Endothelial cell (in vitro differentiated cells): Measurements from ENCODE around the gene KMT2B. TPM values are rescaled to one million over a fixed set of nuclear protein-coding genes. Genes with fewer than 3 reads are reported as not detected.

Experiments used
- DNase-seq: peaks from one replicate; pipeline ENCODE4 v3.0.0; 2021; ENCODE audit warnings: low spot score
- H3K27ac Mint-ChIP-seq: one replicate; pipeline ENCODE4 v1.8.0; 2021; ENCODE audit warnings: mixed read lengths, inconsistent platforms; ENCODE audit not compliant: unreplicated experiment
- H3K27me3 Mint-ChIP-seq: one replicate; pipeline ENCODE4 v1.8.0; 2021; ENCODE audit warnings: mild to moderate bottlenecking, moderate library complexity, mixed read lengths, inconsistent platforms; ENCODE audit not compliant: unreplicated experiment
- H3K36me3 Mint-ChIP-seq: one replicate; pipeline ENCODE4 v1.8.0; 2021; ENCODE audit warnings: mild to moderate bottlenecking, low read depth, mixed read lengths, inconsistent platforms; ENCODE audit not compliant: unreplicated experiment
- H3K4me1 Mint-ChIP-seq: one replicate; pipeline ENCODE4 v1.8.0; 2021; ENCODE audit warnings: mild to moderate bottlenecking, mixed read lengths, inconsistent platforms; ENCODE audit not compliant: unreplicated experiment
- H3K4me3 Mint-ChIP-seq: one replicate; pipeline ENCODE4 v1.8.0; 2021; ENCODE audit warnings: mild to moderate bottlenecking, mixed read lengths, inconsistent platforms; ENCODE audit not compliant: unreplicated experiment
- H3K9me3 Mint-ChIP-seq: one replicate; pipeline ENCODE4 v1.8.0; 2021; ENCODE audit warnings: mixed read lengths, inconsistent platforms; ENCODE audit not compliant: unreplicated experiment
- CTCF ChIP-seq: fragments of 200-600 bp; sonication (generic); IDR thresholded peaks from one replicate; pipeline ENCODE4 v1.5.0; 2021; ENCODE audit warnings: antibody characterized with exemption; ENCODE audit not compliant: unreplicated experiment
- total RNA-seq: library from RNA; stranded (reverse); fragmentation: NEBNext Ultra II Directional; extraction: Animal tissue kit (Norgen Biotek cat#: 25700); gene quantifications from one replicate; pipeline ENCODE4 v1.2.1, GENCODE V29; 2021; ENCODE audit not compliant: unreplicated experiment

Gene KMT2B
- total RNA-seq, 1 donor from 2014 or later: 51.7 TPM

GRCh38 chr19:35729763-35730162 is 12.0 kb downstream of the KMT2B start:
- Mint-ChIP-seq H3K27me3 (peaks cover 19% of the 10 kb centered on the region), H3K9me3 (no peaks in the 10 kb centered on the region), H3K27ac (no peak overlapping the region), H3K4me1 (no peaks in the 10 kb centered on the region), H3K4me3 (peak overlapping the region; percentile 12), H3K36me3 (peaks cover 71% of the 10 kb centered on the region)
- no peak for DNase-seq
- TF ChIP-seq CTCF: no peak

- no peak for TF ChIP-seq CTCF
- H3K27ac Mint-ChIP-seq: peak overlapping the region; percentile 9
- no peaks in the 10 kb centered on the region for H3K9me3 Mint-ChIP-seq
- H3K4me1 Mint-ChIP-seq: no peaks in the 10 kb centered on the region
- H3K36me3 Mint-ChIP-seq: peaks cover 69% of the 10 kb centered on the region
- no peak for DNase-seq
- H3K4me3 Mint-ChIP-seq: peak overlapping the region; percentile 38
- H3K27me3 Mint-ChIP-seq: peaks cover 21% of the 10 kb centered on the region
These were observed 12.5 kb downstream of the KMT2B start for GRCh38 chr19:35730326-35730725.

- no peak for DNase-seq
- Mint-ChIP-seq H3K27ac (no peak overlapping the region), H3K27me3 (peaks cover 24% of the 10 kb centered on the region)
These were observed 13.6 kb downstream of the KMT2B start for GRCh38 chr19:35731353-35731752.

GRCh38 chr19:35731779-35732405 is 14.1 kb downstream of the KMT2B start:
- Mint-ChIP-seq H3K27me3 (peaks cover 25% of the 10 kb centered on the region), H3K4me3 (peak overlapping the region; percentile 25), H3K27ac (no peak overlapping the region), H3K36me3 (peaks cover 68% of the 10 kb centered on the region), H3K9me3 (no peaks in the 10 kb centered on the region), H3K4me1 (no peaks in the 10 kb centered on the region)
- DNase-seq: no peak
- TF ChIP-seq CTCF: no peak

More at GRCh38 chr19:35731353-35731752, 13.6 kb downstream of the KMT2B start:
- Mint-ChIP-seq H3K4me3 (peak overlapping the region; percentile 25), H3K9me3 (no peaks in the 10 kb centered on the region), H3K4me1 (no peaks in the 10 kb centered on the region), H3K36me3 (peaks cover 68% of the 10 kb centered on the region)
- no peak for TF ChIP-seq CTCF

GRCh38 chr19:35732540-35733179 is 14.9 kb downstream of the KMT2B start:
- TF ChIP-seq CTCF: no peak
- Mint-ChIP-seq H3K36me3 (peaks cover 64% of the 10 kb centered on the region), H3K4me3 (no peak overlapping the region), H3K27me3 (peaks cover 25% of the 10 kb centered on the region), H3K27ac (no peak overlapping the region), H3K9me3 (no peaks in the 10 kb centered on the region), H3K4me1 (no peaks in the 10 kb centered on the region)
- DNase-seq: no peak
